Skeletal muscle satellite cell (primary cell): Measurements from ENCODE around the gene DTNB.

Source experiments
- H3K27me3 ChIP-seq: 2 replicates; pipeline ENCODE4 v1.7.0; 2013; ENCODE audit warnings: low read length; ENCODE audit not compliant: control insufficient read depth, insufficient read depth
- H3K36me3 ChIP-seq: 2 replicates; pipeline ENCODE4 v1.7.0; 2013; ENCODE audit warnings: mild to moderate bottlenecking, control low read depth, low read length; ENCODE audit not compliant: insufficient read depth
- H3K4me1 ChIP-seq: 2 replicates; pipeline ENCODE4 v1.7.0; 2013; ENCODE audit warnings: low read length; ENCODE audit not compliant: control insufficient read depth, insufficient read depth
- H3K4me2 ChIP-seq: 2 replicates; pipeline ENCODE4 v1.7.0; 2013; ENCODE audit warnings: mild to moderate bottlenecking, low read length
- H3K4me3 ChIP-seq: 2 replicates; pipeline ENCODE4 v1.7.0; 2013; ENCODE audit warnings: low read length
- H3K9ac ChIP-seq: 2 replicates; pipeline ENCODE4 v1.7.0; 2013; ENCODE audit warnings: mild to moderate bottlenecking, low read depth, low read length, moderate library complexity
- H3K9me3 ChIP-seq: replicated peaks from 2 replicates; pipeline ENCODE4 v1.7.0; 2013; ENCODE audit warnings: mild to moderate bottlenecking, control low read depth, low read length

The DTNB gene

DNA sequence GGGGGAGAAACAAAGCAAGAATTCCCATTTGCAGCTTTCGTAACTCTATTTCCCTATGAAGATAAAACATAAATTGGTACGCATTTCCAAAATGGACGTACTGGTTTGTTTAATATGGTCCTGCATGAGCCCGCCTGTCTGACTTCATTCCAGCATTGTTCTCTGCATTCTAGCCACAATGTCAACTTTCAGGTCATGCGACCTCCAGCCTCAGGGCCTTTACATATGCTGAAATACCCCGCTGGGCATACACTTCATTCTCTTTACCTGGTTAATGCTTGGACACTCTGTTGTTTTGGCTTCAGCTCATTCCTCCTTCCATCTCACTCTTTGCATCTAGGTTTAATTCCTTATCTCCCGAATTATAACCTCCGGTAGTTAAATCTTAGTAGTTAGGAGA lies 227.9 kb downstream of the DTNB start:
- no peaks in the 10 kb centered on the region for H3K27me3 ChIP-seq
- no peaks in the 10 kb centered on the region for H3K4me1 ChIP-seq
- H3K4me2 ChIP-seq, result no peak overlapping the region
- no peak overlapping the region for H3K9ac ChIP-seq
- no peaks in the 10 kb centered on the region for H3K9me3 ChIP-seq
- no peak overlapping the region for H3K4me3 ChIP-seq
- H3K36me3 ChIP-seq, result no peaks in the 10 kb centered on the region

- H3K27me3 ChIP-seq, result no peaks in the 10 kb centered on the region
- H3K9me3 ChIP-seq, result no peaks in the 10 kb centered on the region
- H3K4me2 ChIP-seq, result no peak overlapping the region
- no peaks in the 10 kb centered on the region for H3K4me1 ChIP-seq
- H3K4me3 ChIP-seq, result no peak overlapping the region
- H3K9ac ChIP-seq, result no peak overlapping the region
- H3K36me3 ChIP-seq, result no peaks in the 10 kb centered on the region
These were observed 228.6 kb downstream of the DTNB start for GRCh38 chr2:25444608-25445270.

DNA sequence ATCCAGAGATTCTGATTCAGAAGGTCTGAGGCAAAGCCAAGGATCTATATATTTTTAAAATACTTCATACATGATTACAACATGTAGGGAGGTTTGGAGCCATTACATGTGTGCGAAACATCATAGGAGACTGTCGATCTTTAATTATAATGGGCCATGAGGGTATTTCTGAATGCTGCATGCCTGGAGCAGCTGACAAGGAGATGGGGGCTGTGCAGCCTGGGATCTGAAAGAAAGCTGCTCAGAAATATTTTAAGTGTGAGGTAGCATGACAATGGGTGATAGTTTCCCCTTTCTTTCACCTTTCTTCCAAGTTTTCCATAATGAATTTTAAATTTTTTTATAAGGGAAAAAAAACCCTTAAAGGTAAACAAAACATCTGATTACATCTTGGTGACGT lies 229.6 kb downstream of the DTNB start:
- no peaks in the 10 kb centered on the region for H3K9me3 ChIP-seq
- H3K9ac ChIP-seq, result no peak overlapping the region
- no peaks in the 10 kb centered on the region for H3K36me3 ChIP-seq
- no peak overlapping the region for H3K4me3 ChIP-seq
- H3K4me2 ChIP-seq, result no peak overlapping the region
- no peaks in the 10 kb centered on the region for H3K4me1 ChIP-seq
- H3K27me3 ChIP-seq, result no peaks in the 10 kb centered on the region

GRCh38 chr2:25441353-25441752 lies 232.0 kb downstream of the DTNB start:
- H3K36me3 ChIP-seq, result no peaks in the 10 kb centered on the region
- H3K9me3 ChIP-seq, result no peaks in the 10 kb centered on the region
- no peak overlapping the region for H3K4me3 ChIP-seq
- H3K4me2 ChIP-seq, result no peak overlapping the region
- no peaks in the 10 kb centered on the region for H3K4me1 ChIP-seq
- no peaks in the 10 kb centered on the region for H3K27me3 ChIP-seq
- H3K9ac ChIP-seq, result no peak overlapping the region

- Histone ChIP-seq H3K27me3 (no peaks in the 10 kb centered on the region), H3K9ac (no peak overlapping the region), H3K4me2 (no peak overlapping the region), H3K9me3 (no peaks in the 10 kb centered on the region), H3K36me3 (no peaks in the 10 kb centered on the region), H3K4me1 (no peaks in the 10 kb centered on the region), H3K4me3 (no peak overlapping the region)
These were observed 234.6 kb downstream of the DTNB start for GRCh38 chr2:25438793-25439192.

DNA sequence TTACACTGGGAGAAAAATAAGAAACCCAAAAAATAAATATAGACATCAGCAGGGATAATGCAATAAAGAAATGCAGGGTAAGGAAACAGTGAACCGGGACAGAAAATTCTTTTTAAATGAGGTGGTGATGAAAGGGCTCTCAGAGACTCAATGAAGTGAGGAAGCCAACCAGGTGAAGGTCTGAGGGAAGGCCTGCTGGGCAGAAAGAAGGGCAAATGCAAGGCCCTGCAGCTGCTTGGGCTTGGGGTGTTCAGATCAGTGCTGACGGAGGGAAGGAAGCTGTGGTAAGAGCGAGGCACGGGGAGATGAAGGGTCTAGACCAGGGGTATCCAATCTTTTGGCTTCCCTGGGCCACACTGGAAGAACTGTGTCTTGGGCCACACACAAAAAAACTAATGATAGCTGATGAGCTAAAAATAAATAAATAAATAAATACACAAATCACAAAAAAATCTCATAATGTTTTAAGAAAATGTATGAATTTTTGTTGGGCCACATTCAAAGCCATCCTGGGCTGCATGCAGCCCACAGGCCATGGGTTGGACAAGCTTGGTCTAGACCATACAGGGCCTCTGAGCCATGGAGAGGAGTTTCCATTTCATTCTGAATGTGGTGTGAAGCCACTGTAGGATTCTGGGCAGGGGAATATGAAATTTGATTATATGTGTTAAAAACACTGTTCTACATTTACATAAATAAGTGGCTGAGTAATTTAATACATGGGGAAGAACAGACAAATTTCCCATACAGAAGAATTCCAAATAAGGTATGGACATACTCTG lies 235.3 kb downstream of the DTNB start:
- Histone ChIP-seq H3K9me3 (no peaks in the 10 kb centered on the region), H3K36me3 (no peaks in the 10 kb centered on the region), H3K4me3 (no peak overlapping the region), H3K4me2 (no peak overlapping the region), H3K9ac (no peak overlapping the region), H3K27me3 (no peaks in the 10 kb centered on the region), H3K4me1 (no peaks in the 10 kb centered on the region)

- no peaks in the 10 kb centered on the region for H3K27me3 ChIP-seq
- no peak overlapping the region for H3K4me3 ChIP-seq
- H3K4me2 ChIP-seq, result no peak overlapping the region
- H3K9me3 ChIP-seq, result no peaks in the 10 kb centered on the region
- no peaks in the 10 kb centered on the region for H3K4me1 ChIP-seq
- no peak overlapping the region for H3K9ac ChIP-seq
- H3K36me3 ChIP-seq, result no peaks in the 10 kb centered on the region
These were observed 238.0 kb downstream of the DTNB start for GRCh38 chr2:25435421-25435820.

DNA sequence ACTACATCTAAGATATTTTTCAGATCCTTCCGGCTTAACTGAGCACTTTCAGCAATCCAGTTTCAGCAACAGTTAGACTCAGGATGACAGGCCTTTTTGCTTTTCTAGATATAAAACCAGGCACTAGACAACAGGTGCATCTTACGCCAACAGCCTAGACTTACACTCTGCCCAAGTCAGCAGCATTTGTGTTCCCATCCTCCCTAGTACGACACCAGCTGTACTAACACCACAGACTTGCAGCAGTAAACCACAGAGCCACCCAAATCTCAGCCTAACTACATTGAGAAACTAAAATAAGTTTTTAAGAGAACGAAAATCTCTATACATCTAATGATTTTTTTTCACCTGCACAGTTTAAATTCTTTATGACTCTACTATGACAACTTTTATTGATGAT lies 241.8 kb downstream of the DTNB start:
- no peaks in the 10 kb centered on the region for H3K4me1 ChIP-seq

GRCh38 chr2:25430556-25430955 lies 242.8 kb downstream of the DTNB start:
- Histone ChIP-seq H3K4me3 (no peak overlapping the region), H3K27me3 (no peaks in the 10 kb centered on the region), H3K4me1 (no peaks in the 10 kb centered on the region), H3K9me3 (no peaks in the 10 kb centered on the region), H3K9ac (no peak overlapping the region), H3K36me3 (no peaks in the 10 kb centered on the region), H3K4me2 (no peak overlapping the region)

More for the DNA sequence above, 241.8 kb downstream of the DTNB start:
- no peaks in the 10 kb centered on the region for H3K9me3 ChIP-seq
- H3K27me3 ChIP-seq, result no peaks in the 10 kb centered on the region
- no peak overlapping the region for H3K4me3 ChIP-seq
- H3K4me2 ChIP-seq, result no peak overlapping the region
- no peak overlapping the region for H3K9ac ChIP-seq
- H3K36me3 ChIP-seq, result no peaks in the 10 kb centered on the region

- Histone ChIP-seq H3K27me3 (no peaks in the 10 kb centered on the region), H3K4me2 (no peak overlapping the region), H3K9me3 (no peaks in the 10 kb centered on the region), H3K36me3 (no peaks in the 10 kb centered on the region), H3K4me3 (no peak overlapping the region), H3K4me1 (no peaks in the 10 kb centered on the region), H3K9ac (no peak overlapping the region)
These were observed 247.1 kb downstream of the DTNB start for GRCh38 chr2:25426326-25426725.

DNA sequence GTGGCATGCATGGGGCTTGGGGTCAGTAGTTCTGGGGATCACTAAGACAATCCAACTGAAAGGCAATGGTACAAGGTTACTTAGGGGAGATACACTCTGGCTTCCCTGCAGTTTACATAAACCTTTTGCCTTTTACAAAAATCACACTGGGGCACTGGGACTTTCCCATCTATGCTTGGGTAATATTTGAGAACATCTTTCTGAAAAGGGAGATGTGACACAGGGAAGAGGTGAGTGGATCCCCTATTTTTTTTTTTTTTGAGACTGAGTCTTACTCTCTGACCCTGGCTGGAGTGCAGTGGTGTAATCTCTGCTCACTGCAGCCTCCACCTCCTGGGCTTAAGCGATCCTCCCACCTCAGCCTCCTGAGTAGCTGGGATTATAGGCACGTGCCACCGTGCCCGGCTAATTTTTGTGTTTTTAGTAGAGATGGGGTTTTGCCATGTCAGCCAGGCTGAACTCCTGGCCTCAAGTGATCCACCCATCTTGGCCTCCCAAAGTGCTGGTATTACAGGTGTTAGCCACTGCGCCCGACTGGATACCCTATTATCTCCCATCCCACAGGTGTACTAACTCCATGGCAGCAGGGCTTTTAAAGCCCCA lies 248.8 kb downstream of the DTNB start:
- Histone ChIP-seq H3K4me2 (no peak overlapping the region), H3K9me3 (no peaks in the 10 kb centered on the region), H3K9ac (no peak overlapping the region), H3K4me1 (no peaks in the 10 kb centered on the region), H3K4me3 (no peak overlapping the region), H3K27me3 (no peaks in the 10 kb centered on the region), H3K36me3 (no peaks in the 10 kb centered on the region)
